ENCODE results near the gene DEPDC1B. TPM values are rescaled to one million over a fixed set of nuclear protein-coding genes. Genes with fewer than 3 reads are reported as not detected.

The DEPDC1B gene
- polyA plus RNA-seq, 1 donor from 2014 or later: 7.1 TPM

DNA sequence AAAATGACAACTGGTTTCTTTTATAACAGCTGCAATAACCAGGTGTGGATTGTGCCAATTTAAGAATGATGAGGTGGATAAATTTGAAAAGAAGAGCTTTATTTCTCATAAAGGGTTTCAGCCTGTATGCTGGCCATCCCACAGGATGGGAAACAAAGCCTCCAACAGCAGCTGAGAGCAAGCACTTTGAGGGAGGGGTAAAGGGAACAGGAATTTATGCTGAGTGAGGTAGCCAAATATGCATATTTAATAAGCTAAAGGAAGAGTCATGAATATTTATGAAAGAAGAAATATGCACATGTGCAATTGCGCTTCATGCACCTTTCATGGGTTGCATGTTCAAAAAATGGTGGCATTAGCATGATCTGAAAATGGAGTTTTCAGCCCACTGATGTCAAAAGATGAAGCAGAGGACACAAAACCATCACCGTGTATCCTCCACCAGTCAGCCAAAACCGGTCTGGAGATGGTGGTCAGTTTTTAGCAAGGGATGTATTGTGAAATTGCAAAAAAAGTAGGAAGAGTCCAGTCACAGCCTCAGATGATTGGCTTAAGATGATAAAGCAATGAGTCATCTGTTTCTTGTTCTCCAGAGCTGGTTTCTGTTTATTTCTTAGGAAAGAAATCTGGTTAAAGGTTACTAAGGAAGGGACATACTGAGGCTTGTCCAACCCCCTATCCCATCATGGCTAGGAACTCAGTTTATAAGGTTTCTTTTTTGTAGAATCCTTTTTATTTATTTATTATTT, 47.9 kb downstream of the DEPDC1B start:
- TF ChIP-seq RAD21 (conservative IDR thresholded peaks at IDR 0.05) (no peak), MXI1 (conservative IDR thresholded peaks at IDR 0.05; ENCODE audit: poor library complexity, severe bottlenecking) (no peak), SMC3 (conservative IDR thresholded peaks at IDR 0.05; ENCODE audit: poor library complexity) (no peak), TAF1 (IDR thresholded peaks at IDR 0.05; ENCODE audit: low read depth) (no peak), POLR2AphosphoS5 (IDR thresholded peaks at IDR 0.05) (no peak), EP300 (conservative IDR thresholded peaks at IDR 0.05; ENCODE audit: poor library complexity, severe bottlenecking) (no peak), EZH2 (IDR thresholded peaks at IDR 0.05; ENCODE audit: borderline replicate concordance, insufficient read depth, low read length, poor library complexity, severe bottlenecking) (no peak)
- TF ChIP-seq, protein P1, sequence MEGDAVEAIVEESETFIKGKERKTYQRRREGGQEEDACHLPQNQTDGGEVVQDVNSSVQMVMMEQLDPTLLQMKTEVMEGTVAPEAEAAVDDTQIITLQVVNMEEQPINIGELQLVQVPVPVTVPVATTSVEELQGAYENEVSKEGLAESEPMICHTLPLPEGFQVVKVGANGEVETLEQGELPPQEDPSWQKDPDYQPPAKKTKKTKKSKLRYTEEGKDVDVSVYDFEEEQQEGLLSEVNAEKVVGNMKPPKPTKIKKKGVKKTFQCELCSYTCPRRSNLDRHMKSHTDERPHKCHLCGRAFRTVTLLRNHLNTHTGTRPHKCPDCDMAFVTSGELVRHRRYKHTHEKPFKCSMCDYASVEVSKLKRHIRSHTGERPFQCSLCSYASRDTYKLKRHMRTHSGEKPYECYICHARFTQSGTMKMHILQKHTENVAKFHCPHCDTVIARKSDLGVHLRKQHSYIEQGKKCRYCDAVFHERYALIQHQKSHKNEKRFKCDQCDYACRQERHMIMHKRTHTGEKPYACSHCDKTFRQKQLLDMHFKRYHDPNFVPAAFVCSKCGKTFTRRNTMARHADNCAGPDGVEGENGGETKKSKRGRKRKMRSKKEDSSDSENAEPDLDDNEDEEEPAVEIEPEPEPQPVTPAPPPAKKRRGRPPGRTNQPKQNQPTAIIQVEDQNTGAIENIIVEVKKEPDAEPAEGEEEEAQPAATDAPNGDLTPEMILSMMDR (IDR thresholded peaks at IDR 0.05; ENCODE audit: poor library complexity, severe bottlenecking): no peak
- TF ChIP-seq, protein P2, sequence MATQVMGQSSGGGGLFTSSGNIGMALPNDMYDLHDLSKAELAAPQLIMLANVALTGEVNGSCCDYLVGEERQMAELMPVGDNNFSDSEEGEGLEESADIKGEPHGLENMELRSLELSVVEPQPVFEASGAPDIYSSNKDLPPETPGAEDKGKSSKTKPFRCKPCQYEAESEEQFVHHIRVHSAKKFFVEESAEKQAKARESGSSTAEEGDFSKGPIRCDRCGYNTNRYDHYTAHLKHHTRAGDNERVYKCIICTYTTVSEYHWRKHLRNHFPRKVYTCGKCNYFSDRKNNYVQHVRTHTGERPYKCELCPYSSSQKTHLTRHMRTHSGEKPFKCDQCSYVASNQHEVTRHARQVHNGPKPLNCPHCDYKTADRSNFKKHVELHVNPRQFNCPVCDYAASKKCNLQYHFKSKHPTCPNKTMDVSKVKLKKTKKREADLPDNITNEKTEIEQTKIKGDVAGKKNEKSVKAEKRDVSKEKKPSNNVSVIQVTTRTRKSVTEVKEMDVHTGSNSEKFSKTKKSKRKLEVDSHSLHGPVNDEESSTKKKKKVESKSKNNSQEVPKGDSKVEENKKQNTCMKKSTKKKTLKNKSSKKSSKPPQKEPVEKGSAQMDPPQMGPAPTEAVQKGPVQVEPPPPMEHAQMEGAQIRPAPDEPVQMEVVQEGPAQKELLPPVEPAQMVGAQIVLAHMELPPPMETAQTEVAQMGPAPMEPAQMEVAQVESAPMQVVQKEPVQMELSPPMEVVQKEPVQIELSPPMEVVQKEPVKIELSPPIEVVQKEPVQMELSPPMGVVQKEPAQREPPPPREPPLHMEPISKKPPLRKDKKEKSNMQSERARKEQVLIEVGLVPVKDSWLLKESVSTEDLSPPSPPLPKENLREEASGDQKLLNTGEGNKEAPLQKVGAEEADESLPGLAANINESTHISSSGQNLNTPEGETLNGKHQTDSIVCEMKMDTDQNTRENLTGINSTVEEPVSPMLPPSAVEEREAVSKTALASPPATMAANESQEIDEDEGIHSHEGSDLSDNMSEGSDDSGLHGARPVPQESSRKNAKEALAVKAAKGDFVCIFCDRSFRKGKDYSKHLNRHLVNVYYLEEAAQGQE (IDR thresholded peaks at IDR 0.05; ENCODE audit: borderline replicate concordance): no peak
- H3K4me3 ChIP-seq (ENCODE audit: low read length): no peak overlapping the region
- H3K9ac ChIP-seq (ENCODE audit: low read length): no peak overlapping the region
- no peak overlapping the region for H3K4me2 ChIP-seq (ENCODE audit: low read length)
- no peaks in the 10 kb centered on the region for H3K36me3 ChIP-seq (ENCODE audit: insufficient read depth, low read length)
- no peaks in the 10 kb centered on the region for H3K27me3 ChIP-seq (ENCODE audit: insufficient read depth, low read depth, low read length)
- no peaks in the 10 kb centered on the region for H3K9me3 ChIP-seq (ENCODE audit: low read length)
- H3K9me2 ChIP-seq (ENCODE audit: insufficient read depth, low read length): no peaks in the 10 kb centered on the region
- no peak overlapping the region for H2AFZ ChIP-seq (ENCODE audit: low read depth, low read length)
- H3F3A ChIP-seq (ENCODE audit: insufficient read depth, low read length, poor library complexity, severe bottlenecking): no peaks in the 10 kb centered on the region
- no peak overlapping the region for H3K27ac ChIP-seq (ENCODE audit: low read length)
- peaks cover 3% of the 10 kb centered on the region for H3K79me2 ChIP-seq (replicated peaks; ENCODE audit: insufficient read depth, low read length)
- H4K20me1 ChIP-seq (ENCODE audit: insufficient read depth): no peaks in the 10 kb centered on the region

DNA sequence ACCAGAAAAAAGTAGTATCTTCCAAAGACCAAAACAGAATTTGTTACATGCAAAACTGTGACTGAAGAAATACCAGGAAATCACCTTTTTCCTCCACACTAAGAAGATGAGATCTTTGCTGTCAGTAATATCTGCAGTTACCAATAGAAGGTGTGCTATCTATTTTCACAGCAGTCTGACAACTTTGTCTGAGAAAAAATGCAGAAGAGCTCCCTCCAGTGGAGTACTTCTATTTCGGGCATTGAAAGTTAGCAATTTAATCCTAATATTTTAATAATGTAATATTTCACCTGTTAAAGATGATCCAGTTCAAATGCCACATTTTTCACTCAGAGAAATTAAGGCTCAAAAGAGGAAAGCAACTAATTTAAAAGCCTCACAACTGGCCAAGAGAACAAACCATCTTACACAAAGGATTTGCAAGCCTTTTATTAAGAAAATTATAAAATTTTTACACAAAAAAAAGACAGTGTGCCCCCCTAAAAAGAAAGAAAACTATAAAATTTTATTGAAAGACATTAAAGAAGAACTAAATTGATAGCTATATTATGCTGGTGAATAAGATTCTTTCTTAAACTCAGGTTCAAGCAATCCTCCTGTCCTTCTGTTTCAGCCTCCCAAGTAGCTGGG, 50.6 kb downstream of the DEPDC1B start:
- H3K79me2 ChIP-seq (replicated peaks; ENCODE audit: insufficient read depth, low read length): peaks cover 3% of the 10 kb centered on the region
- no peak overlapping the region for H3K27ac ChIP-seq (ENCODE audit: low read length)
- no peaks in the 10 kb centered on the region for H3K9me3 ChIP-seq (ENCODE audit: low read length)
- H2AFZ ChIP-seq (ENCODE audit: low read depth, low read length): no peak overlapping the region
- no peaks in the 10 kb centered on the region for H3K36me3 ChIP-seq (ENCODE audit: insufficient read depth, low read length)
- H3K9ac ChIP-seq (ENCODE audit: low read length): no peak overlapping the region
- no peaks in the 10 kb centered on the region for H3K9me2 ChIP-seq (ENCODE audit: insufficient read depth, low read length)
- H3K4me3 ChIP-seq (ENCODE audit: low read length): no peak overlapping the region
- H3K27me3 ChIP-seq (ENCODE audit: insufficient read depth, low read depth, low read length): no peaks in the 10 kb centered on the region
- no peak overlapping the region for H3K4me2 ChIP-seq (ENCODE audit: low read length)
- no peaks in the 10 kb centered on the region for H3F3A ChIP-seq (ENCODE audit: insufficient read depth, low read length, poor library complexity, severe bottlenecking)
- no peak for TF ChIP-seq POLR2AphosphoS5 (IDR thresholded peaks at IDR 0.05)
- TF ChIP-seq, protein P2 (IDR thresholded peaks at IDR 0.05; ENCODE audit: borderline replicate concordance): no peak
- TF ChIP-seq, protein P1 (IDR thresholded peaks at IDR 0.05; ENCODE audit: poor library complexity, severe bottlenecking): peak; percentile 80
- no peak for TF ChIP-seq TAF1 (IDR thresholded peaks at IDR 0.05; ENCODE audit: low read depth)
- no peak for TF ChIP-seq EP300 (conservative IDR thresholded peaks at IDR 0.05; ENCODE audit: poor library complexity, severe bottlenecking)
- TF ChIP-seq RAD21 (conservative IDR thresholded peaks at IDR 0.05): peak; percentile 71
- TF ChIP-seq EZH2 (IDR thresholded peaks at IDR 0.05; ENCODE audit: borderline replicate concordance, insufficient read depth, low read length, poor library complexity, severe bottlenecking): no peak
- peak; percentile 80 for TF ChIP-seq SMC3 (conservative IDR thresholded peaks at IDR 0.05; ENCODE audit: poor library complexity)
- no peak for TF ChIP-seq MXI1 (conservative IDR thresholded peaks at IDR 0.05; ENCODE audit: poor library complexity, severe bottlenecking)
- no peaks in the 10 kb centered on the region for H4K20me1 ChIP-seq (ENCODE audit: insufficient read depth)

All from neural cell (in vitro differentiated cells).